GM13977 (cell line): ENCODE data around the gene YWHAG.

Source experiments
- DNase-seq: peaks from one replicate; pipeline ENCODE4 v3.0.0; 2012; ENCODE audit warnings: low spot score
- CTCF ChIP-seq: IDR thresholded peaks from 2 replicates; pipeline ENCODE4 v1.5.1; 2012; ENCODE audit warnings: mild to moderate bottlenecking, control low read depth; ENCODE audit not compliant: insufficient read depth; ENCODE audit errors: extremely low read depth, missing control alignments
- in situ Hi-C: fragments of 300-500 bp; cut with MboI; formaldehyde crosslinking; loops from one replicate; pipeline ENCODE4 v1.12.0; 2022; ENCODE audit warnings: low sequenced_read_pairs, low pct_unique_long_range_greater_than_20kb, mixed read lengths, inconsistent platforms; ENCODE audit not compliant: unreplicated experiment

YWHAG gene

GRCh38 chr7:76285604-76286374 is 73.0 kb downstream of the YWHAG start:
- DNase-seq = no peak
- in situ Hi-C loops = no loop called here
- no peak for TF ChIP-seq CTCF

GRCh38 chr7:76283254-76284159 is 75.3 kb downstream of the YWHAG start:
- DNase-seq = no peak
- TF ChIP-seq CTCF = no peak
- in situ Hi-C loops = no loop called here

GRCh38 chr7:76282344-76283253 is 76.2 kb downstream of the YWHAG start:
- no peak for TF ChIP-seq CTCF
- DNase-seq = no peak
- in situ Hi-C loops = no loop called here

GRCh38 chr7:76281706-76282343 is 77.0 kb downstream of the YWHAG start:
- in situ Hi-C loops = no loop called here
- DNase-seq = no peak
- no peak for TF ChIP-seq CTCF

GRCh38 chr7:76281006-76281705 is 77.6 kb downstream of the YWHAG start:
- in situ Hi-C loops = no loop called here
- TF ChIP-seq CTCF = no peak
- DNase-seq = no peak
